Measurements from ENCODE around the gene CENPQ.

Gene CENPQ

DNA sequence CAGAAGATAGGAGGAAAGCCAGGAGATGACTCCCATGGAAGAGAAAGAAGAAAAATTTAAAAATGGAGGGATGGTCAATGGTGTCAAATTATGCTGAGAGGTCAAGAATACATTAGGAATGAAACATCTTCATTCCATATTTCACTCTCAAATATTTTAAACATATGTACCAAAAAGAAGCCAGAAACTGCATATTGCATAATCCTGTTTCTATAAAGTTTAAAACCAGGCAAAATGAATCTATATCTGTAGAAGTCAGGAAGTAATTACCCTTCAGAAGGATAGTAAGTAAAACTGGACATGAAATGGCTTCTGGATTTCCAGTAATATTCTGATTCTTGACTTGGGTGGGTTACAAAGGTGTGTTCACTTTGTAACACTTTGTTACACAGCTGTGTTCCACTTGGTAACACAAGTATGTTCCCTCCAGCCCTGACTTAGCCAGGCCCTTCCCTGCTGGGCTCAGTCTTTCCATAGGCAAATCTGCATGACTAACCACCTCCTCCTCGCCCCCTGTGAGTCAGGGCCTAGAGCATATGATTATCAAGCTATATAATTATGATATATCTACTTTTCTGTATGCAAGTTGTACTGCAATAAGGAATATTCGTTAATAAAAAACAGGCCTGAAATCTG lies 67.1 kb downstream of the CENPQ start:
- Histone ChIP-seq H4K20me1 (ENCODE audit: control insufficient read depth, insufficient read depth, low read depth, low read length) (no peaks in the 10 kb centered on the region), H3K36me3 (ENCODE audit: control insufficient read depth, low read length) (no peaks in the 10 kb centered on the region), H3K9me2 (replicated peaks; ENCODE audit: control insufficient read depth, low read length) (no peaks in the 10 kb centered on the region), H3K79me2 (ENCODE audit: control insufficient read depth, low read length) (no peaks in the 10 kb centered on the region), H3K4me3 (ENCODE audit: low read length) (no peak overlapping the region), H3K27ac (ENCODE audit: low read depth, low read length) (no peak overlapping the region), H3F3A (ENCODE audit: control insufficient read depth, insufficient read depth) (no peaks in the 10 kb centered on the region), H3K4me1 (ENCODE audit: control insufficient read depth, low read length) (no peaks in the 10 kb centered on the region), H3K4me2 (ENCODE audit: low read length) (no peak overlapping the region), H3K27me3 (ENCODE audit: control insufficient read depth, low read length) (no peaks in the 10 kb centered on the region), H3K9me3 (ENCODE audit: control insufficient read depth, insufficient read depth, low read length) (no peaks in the 10 kb centered on the region)
- TF ChIP-seq, protein P1, sequence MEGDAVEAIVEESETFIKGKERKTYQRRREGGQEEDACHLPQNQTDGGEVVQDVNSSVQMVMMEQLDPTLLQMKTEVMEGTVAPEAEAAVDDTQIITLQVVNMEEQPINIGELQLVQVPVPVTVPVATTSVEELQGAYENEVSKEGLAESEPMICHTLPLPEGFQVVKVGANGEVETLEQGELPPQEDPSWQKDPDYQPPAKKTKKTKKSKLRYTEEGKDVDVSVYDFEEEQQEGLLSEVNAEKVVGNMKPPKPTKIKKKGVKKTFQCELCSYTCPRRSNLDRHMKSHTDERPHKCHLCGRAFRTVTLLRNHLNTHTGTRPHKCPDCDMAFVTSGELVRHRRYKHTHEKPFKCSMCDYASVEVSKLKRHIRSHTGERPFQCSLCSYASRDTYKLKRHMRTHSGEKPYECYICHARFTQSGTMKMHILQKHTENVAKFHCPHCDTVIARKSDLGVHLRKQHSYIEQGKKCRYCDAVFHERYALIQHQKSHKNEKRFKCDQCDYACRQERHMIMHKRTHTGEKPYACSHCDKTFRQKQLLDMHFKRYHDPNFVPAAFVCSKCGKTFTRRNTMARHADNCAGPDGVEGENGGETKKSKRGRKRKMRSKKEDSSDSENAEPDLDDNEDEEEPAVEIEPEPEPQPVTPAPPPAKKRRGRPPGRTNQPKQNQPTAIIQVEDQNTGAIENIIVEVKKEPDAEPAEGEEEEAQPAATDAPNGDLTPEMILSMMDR (IDR thresholded peaks at IDR 0.05; ENCODE audit: low read depth, low read length, poor library complexity, severe bottlenecking), result no peak
- no peak for TF ChIP-seq EZH2phosphoT487 (IDR thresholded peaks at IDR 0.05; ENCODE audit: borderline replicate concordance, low read length)

DNA sequence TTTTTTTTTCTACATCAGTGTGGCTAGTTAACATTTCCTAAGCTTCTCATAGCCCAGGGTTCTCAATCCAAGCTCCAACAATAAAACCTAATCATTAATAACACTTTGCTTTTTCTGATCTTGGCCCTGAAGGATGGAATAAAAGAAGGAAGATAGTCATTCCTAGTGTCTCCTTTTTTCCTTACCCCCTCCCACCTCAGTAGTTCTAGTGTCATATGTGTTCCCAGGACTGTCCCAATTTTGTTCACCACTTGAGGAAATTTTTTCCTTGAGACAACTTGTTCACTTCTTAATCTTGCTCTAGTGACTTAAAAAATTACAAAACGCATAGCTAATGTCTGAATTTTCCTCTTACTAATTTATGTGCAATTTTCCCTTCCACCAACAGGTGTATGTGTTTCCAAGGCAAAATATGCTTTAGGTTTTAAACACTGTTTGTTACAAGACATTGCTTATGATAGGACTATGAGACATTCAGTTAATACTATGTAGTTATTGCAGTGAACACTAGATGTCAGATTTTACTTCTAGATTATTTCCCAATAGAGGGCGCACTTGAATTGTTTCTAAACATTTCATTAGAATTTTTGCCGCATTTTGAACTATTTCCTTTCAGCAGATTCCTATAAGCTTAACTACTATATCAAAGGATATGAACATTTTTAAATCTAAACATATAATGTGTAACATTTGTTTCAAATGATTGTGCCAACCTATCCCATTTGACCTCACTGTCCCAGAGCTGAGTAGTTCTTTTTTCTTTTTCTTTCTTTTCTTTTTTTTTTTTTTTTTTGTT lies 68.8 kb downstream of the CENPQ start:
- Histone ChIP-seq H3K79me2 (ENCODE audit: control insufficient read depth, low read length) (no peaks in the 10 kb centered on the region), H3K36me3 (ENCODE audit: control insufficient read depth, low read length) (no peaks in the 10 kb centered on the region), H3K9me2 (replicated peaks; ENCODE audit: control insufficient read depth, low read length) (no peaks in the 10 kb centered on the region), H3K27ac (ENCODE audit: low read depth, low read length) (no peak overlapping the region), H3K4me2 (ENCODE audit: low read length) (no peak overlapping the region), H3K9me3 (ENCODE audit: control insufficient read depth, insufficient read depth, low read length) (no peaks in the 10 kb centered on the region), H3F3A (ENCODE audit: control insufficient read depth, insufficient read depth) (no peaks in the 10 kb centered on the region), H4K20me1 (ENCODE audit: control insufficient read depth, insufficient read depth, low read depth, low read length) (no peaks in the 10 kb centered on the region), H3K4me1 (ENCODE audit: control insufficient read depth, low read length) (no peaks in the 10 kb centered on the region), H3K27me3 (ENCODE audit: control insufficient read depth, low read length) (no peaks in the 10 kb centered on the region), H3K4me3 (ENCODE audit: low read length) (no peak overlapping the region)
- no peak for TF ChIP-seq EZH2phosphoT487 (IDR thresholded peaks at IDR 0.05; ENCODE audit: borderline replicate concordance, low read length)
- TF ChIP-seq, protein P1 (IDR thresholded peaks at IDR 0.05; ENCODE audit: low read depth, low read length, poor library complexity, severe bottlenecking), result peak; percentile 97

DNA sequence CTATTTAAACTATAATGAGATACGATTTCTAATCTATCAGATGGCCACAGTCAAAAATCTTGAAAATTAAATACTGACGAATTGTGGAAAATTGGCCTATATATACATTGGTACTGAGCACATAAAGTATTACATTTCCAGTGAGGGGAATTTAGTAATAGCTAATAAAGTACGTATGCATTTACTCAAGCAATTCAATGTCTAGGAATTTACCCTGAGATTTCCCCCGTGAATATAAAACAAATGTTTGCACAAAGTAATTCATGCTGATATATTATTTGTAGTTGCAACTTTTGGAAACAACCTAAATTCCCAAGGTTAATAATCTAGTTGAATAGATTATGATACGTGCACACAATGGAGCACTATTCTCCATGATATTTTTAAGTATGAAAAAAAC lies 72.6 kb downstream of the CENPQ start:
- TF ChIP-seq EZH2phosphoT487 (IDR thresholded peaks at IDR 0.05; ENCODE audit: borderline replicate concordance, low read length), result no peak
- TF ChIP-seq, protein P1 (IDR thresholded peaks at IDR 0.05; ENCODE audit: low read depth, low read length, poor library complexity, severe bottlenecking), result no peak
- Histone ChIP-seq H3K27ac (ENCODE audit: low read depth, low read length) (no peak overlapping the region), H3K27me3 (ENCODE audit: control insufficient read depth, low read length) (no peaks in the 10 kb centered on the region), H4K20me1 (ENCODE audit: control insufficient read depth, insufficient read depth, low read depth, low read length) (no peaks in the 10 kb centered on the region), H3K79me2 (ENCODE audit: control insufficient read depth, low read length) (no peaks in the 10 kb centered on the region), H3K9me2 (replicated peaks; ENCODE audit: control insufficient read depth, low read length) (no peaks in the 10 kb centered on the region), H3K36me3 (ENCODE audit: control insufficient read depth, low read length) (no peaks in the 10 kb centered on the region), H3K9me3 (ENCODE audit: control insufficient read depth, insufficient read depth, low read length) (no peaks in the 10 kb centered on the region), H3F3A (ENCODE audit: control insufficient read depth, insufficient read depth) (no peaks in the 10 kb centered on the region), H3K4me2 (ENCODE audit: low read length) (no peak overlapping the region), H3K4me3 (ENCODE audit: low read length) (no peak overlapping the region), H3K4me1 (ENCODE audit: control insufficient read depth, low read length) (no peaks in the 10 kb centered on the region)

Measured in DOHH2 (cell line).